Stimulated activated naive CD4-positive, alpha-beta T cell (primary cell): ENCODE measurements around the gene COBL.

Source experiments
- DNase-seq, 6 experiments: peaks; one replicate each; lab custom pipeline; 2025; lab: John Stamatoyannopoulos, UW

The COBL gene

GRCh38 chr7:51113962-51114361 is 202.6 kb downstream of the COBL start:
- no peak for DNase-seq

GRCh38 chr7:51113560-51113959 is 203.0 kb downstream of the COBL start:
- DNase-seq = no peak

- no peak for DNase-seq
These were observed 205.2 kb downstream of the COBL start for GRCh38 chr7:51111241-51111940.

GRCh38 chr7:51108134-51108533 is 208.5 kb downstream of the COBL start:
- DNase-seq = no peak

- no peak for DNase-seq
These were observed 212.3 kb downstream of the COBL start for GRCh38 chr7:51104278-51104677.

- DNase-seq = no peak
These were observed 212.9 kb downstream of the COBL start for GRCh38 chr7:51103718-51104117.

- DNase-seq = no peak
These were observed 213.8 kb downstream of the COBL start for GRCh38 chr7:51102828-51103227.

GRCh38 chr7:51101111-51101757 is 215.4 kb downstream of the COBL start:
- DNase-seq = no peak

- DNase-seq = no peak
These were observed 226.2 kb downstream of the COBL start for GRCh38 chr7:51090411-51090810.

- no peak for DNase-seq
These were observed 231.4 kb downstream of the COBL start for GRCh38 chr7:51085034-51085692.

GRCh38 chr7:51084121-51084520 is 232.5 kb downstream of the COBL start:
- no peak for DNase-seq

- no peak for DNase-seq
These were observed 233.6 kb downstream of the COBL start for GRCh38 chr7:51082940-51083533.

- no peak for DNase-seq
These were observed 234.3 kb downstream of the COBL start for GRCh38 chr7:51082096-51082840.

- no peak for DNase-seq
These were observed 235.2 kb downstream of the COBL start for GRCh38 chr7:51081270-51081890.

GRCh38 chr7:51080622-51081269 is 235.9 kb downstream of the COBL start:
- DNase-seq = no peak

- no peak for DNase-seq
These were observed 236.4 kb downstream of the COBL start for GRCh38 chr7:51080216-51080615.

- DNase-seq = no peak
These were observed 237.1 kb downstream of the COBL start for GRCh38 chr7:51079494-51079893.

- no peak for DNase-seq
These were observed 238.0 kb downstream of the COBL start for GRCh38 chr7:51078653-51079052.

- DNase-seq = no peak
These were observed 238.6 kb downstream of the COBL start for GRCh38 chr7:51077987-51078370.

GRCh38 chr7:51077316-51077986 is 239.2 kb downstream of the COBL start:
- DNase-seq = no peak
